ENCODE data around the gene UBE2V1. TPM values are rescaled to one million over a fixed set of nuclear protein-coding genes. Genes with fewer than 3 reads are reported as not detected.

The UBE2V1 gene
- total and polyA plus RNA-seq, 2 of the 13 experiments (the other 11 are each of a cell fraction or from before 2014, with no cell fraction given), result 81.3 to 132 TPM

GRCh38 chr20:50055524-50056083, 57.3 kb downstream of the UBE2V1 start (continued):
- 0 out of 2 replicates have a peak, but pooled peaks have one; percentile 24 for TF ChIP-seq CTCF (CRISPR knock-in tag; IDR thresholded peaks at IDR 0.05)
- no peak for TF ChIP-seq TEAD2 (CRISPR knock-in tag; IDR thresholded peaks at IDR 0.05)
- no peak for TF ChIP-seq ZNF276 (CRISPR knock-in tag; IDR thresholded peaks at IDR 0.05; ENCODE audit: low read depth)
- TF ChIP-seq ZBTB46 (CRISPR knock-in tag; IDR thresholded peaks at IDR 0.05; ENCODE audit: borderline replicate concordance), result no peak
- TF ChIP-seq KDM5B (CRISPR knock-in tag; IDR thresholded peaks at IDR 0.05; ENCODE audit: borderline replicate concordance), result no peak
- no peak for TF ChIP-seq THAP9 (CRISPR knock-in tag; IDR thresholded peaks at IDR 0.05; ENCODE audit: borderline replicate concordance)
